Adipocyte (in vitro differentiated cells): ENCODE measurements around the gene TALDO1.

ENCODE experiments used
- DNase-seq: peaks from one replicate; pipeline ENCODE4 v3.0.0-alpha.2; 2015; ENCODE audit warnings: low read depth
- H3K27me3 ChIP-seq: replicated peaks from 2 replicates; pipeline ENCODE4 v1.7.0; 2013; ENCODE audit warnings: mild to moderate bottlenecking, low read length, moderate library complexity; ENCODE audit not compliant: control insufficient read depth, insufficient read depth
- H3K36me3 ChIP-seq: 2 replicates; pipeline ENCODE4 v1.7.0; 2013; ENCODE audit warnings: low read length, mild to moderate bottlenecking, moderate library complexity; ENCODE audit not compliant: control insufficient read depth, insufficient read depth, severe bottlenecking
- H3K4me1 ChIP-seq: 2 replicates; pipeline ENCODE4 v1.7.0; 2013; ENCODE audit warnings: mild to moderate bottlenecking, low read length, moderate library complexity; ENCODE audit not compliant: control insufficient read depth, insufficient read depth
- H3K4me3 ChIP-seq: 2 replicates; pipeline ENCODE4 v1.7.0; 2013; ENCODE audit warnings: mild to moderate bottlenecking, low read length, moderate library complexity
- H3K9ac ChIP-seq: 2 replicates; pipeline ENCODE4 v1.7.0; 2013; ENCODE audit warnings: mild to moderate bottlenecking, low read length, moderate library complexity
- H3K9me3 ChIP-seq: 2 replicates; pipeline ENCODE4 v1.7.0; 2013; ENCODE audit warnings: mild to moderate bottlenecking, low read length, moderate library complexity; ENCODE audit not compliant: control insufficient read depth

Gene TALDO1

GRCh38 chr11:782264-783174 lies 35.3 kb downstream of the TALDO1 start:
- Histone ChIP-seq H3K9ac (peak overlapping the region; percentile 51), H3K9me3 (no peaks in the 10 kb centered on the region), H3K36me3 (peaks cover 8% of the 10 kb centered on the region), H3K4me1 (peaks cover 17% of the 10 kb centered on the region), H3K4me3 (no peak overlapping the region), H3K27me3 (no peaks in the 10 kb centered on the region)
- no peak for DNase-seq

DNA sequence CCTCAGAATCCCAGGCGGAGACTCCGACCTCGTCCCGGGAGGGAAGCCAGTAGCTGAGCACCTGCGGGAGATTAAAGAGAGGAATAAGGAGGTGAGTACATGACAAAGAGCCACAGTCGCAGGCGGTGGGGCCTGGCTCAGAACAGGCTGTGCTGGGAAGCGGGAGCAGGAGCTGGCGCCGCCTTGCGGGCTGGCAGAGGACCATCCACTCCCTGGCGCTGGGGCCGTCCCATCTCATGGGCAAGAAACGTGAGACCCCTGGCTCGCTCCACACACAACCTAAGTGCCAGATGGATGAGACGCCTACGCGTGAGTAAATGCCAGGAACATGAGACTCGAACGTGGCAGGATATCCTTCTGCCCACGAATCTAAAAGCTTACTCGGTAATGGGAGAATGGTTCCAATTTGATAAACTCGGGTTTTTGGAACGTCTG lies 36.3 kb downstream of the TALDO1 start:
- Histone ChIP-seq H3K4me3 (no peak overlapping the region), H3K9ac (peak overlapping the region; percentile 51), H3K4me1 (peaks cover 10% of the 10 kb centered on the region), H3K9me3 (no peaks in the 10 kb centered on the region), H3K27me3 (no peaks in the 10 kb centered on the region), H3K36me3 (peaks cover 8% of the 10 kb centered on the region)
- peak; percentile 96 for DNase-seq

DNA sequence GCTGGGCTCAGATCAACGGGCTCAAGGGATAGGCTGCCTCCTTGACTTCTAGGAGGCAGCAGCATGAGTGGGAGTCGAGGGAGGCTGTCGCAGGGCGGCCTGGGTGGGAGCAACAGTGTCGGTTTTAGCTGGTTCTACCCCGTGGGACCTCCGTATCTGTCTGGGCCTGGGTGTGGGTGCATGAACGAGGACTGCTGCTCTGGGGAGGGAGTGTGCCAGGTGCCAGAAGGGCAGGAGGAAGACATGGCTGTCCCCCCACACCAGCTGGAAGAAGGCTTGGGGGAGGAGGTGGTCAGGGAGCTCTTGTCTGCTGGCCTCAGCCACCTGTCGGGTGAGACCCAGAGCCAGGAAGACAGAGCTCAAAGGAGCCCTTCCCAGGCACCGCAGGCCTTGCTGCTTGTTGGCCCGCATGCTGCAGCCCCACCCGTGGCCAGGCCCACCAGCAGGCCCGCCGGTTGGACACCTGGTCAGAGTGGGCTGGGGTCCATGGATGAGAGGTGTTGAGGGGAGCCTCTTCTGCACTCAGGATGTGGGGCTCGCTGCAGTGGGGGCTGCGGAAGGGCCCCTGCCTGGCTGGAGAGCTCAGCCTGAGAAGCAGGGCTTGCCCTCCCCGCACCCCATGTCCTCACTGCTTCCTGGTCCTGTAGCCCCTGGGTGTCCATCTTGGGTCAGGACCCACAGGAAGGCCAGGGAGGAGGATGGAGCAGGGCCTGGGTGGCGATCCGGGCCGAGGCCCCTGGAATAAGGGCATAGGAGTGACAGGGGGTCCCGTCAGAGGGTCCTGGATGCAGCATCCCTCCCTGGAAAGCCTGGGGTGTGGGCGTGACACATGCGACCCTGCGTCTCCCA lies 39.2 kb downstream of the TALDO1 start:
- Histone ChIP-seq H3K9ac (no peak overlapping the region), H3K9me3 (no peaks in the 10 kb centered on the region), H3K27me3 (no peaks in the 10 kb centered on the region), H3K36me3 (no peaks in the 10 kb centered on the region), H3K4me3 (no peak overlapping the region), H3K4me1 (peaks cover 8% of the 10 kb centered on the region)
- DNase-seq = no peak

- no peaks in the 10 kb centered on the region for H3K27me3 ChIP-seq
- no peak for DNase-seq
- H3K9ac ChIP-seq = no peak overlapping the region
- H3K4me3 ChIP-seq = no peak overlapping the region
- no peaks in the 10 kb centered on the region for H3K9me3 ChIP-seq
- peaks cover 4% of the 10 kb centered on the region for H3K36me3 ChIP-seq
- H3K4me1 ChIP-seq = peaks cover 8% of the 10 kb centered on the region
Observed at GRCh38 chr11:787084-787675, 39.9 kb downstream of the TALDO1 start.

DNA sequence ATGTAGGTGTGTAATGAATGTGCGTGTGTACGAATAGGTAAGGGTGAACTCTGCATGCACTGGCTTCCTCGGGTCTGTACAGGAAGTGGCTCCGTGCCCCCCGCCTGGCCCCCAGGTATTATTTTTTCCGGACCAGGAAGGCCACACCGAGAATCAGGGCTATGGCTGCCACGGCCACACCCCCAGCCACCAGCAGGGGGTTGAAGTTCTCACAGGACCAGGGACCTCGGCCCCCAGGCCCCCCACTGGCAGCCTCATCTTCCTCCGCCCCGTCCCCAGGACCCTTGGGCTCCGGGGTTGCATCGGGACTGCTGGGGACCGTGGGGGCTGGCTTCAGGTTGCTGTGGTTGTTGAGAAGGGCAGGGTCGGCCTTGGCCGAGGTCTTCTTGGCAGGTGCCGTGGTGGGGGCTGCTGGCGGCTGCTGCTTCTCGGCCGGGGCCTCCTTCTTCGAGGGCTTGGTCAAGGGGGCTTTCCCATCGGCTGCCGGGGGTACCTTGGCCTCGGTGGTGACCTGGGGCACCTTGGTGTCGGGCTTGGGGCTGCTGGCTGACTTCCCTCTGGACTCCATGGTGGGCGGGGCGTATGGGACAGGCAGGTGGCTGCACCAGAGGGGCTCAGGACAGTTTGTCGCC lies 40.9 kb downstream of the TALDO1 start:
- H3K4me1 ChIP-seq = peaks cover 8% of the 10 kb centered on the region
- H3K36me3 ChIP-seq = peaks cover 6% of the 10 kb centered on the region
- no peak overlapping the region for H3K9ac ChIP-seq
- H3K27me3 ChIP-seq = no peaks in the 10 kb centered on the region
- no peak overlapping the region for H3K4me3 ChIP-seq
- DNase-seq = no peak
- no peaks in the 10 kb centered on the region for H3K9me3 ChIP-seq

- H3K4me1 ChIP-seq = peaks cover 4% of the 10 kb centered on the region
- H3K27me3 ChIP-seq = no peaks in the 10 kb centered on the region
- peaks cover 7% of the 10 kb centered on the region for H3K36me3 ChIP-seq
- H3K9ac ChIP-seq = no peak overlapping the region
- no peak overlapping the region for H3K4me3 ChIP-seq
- no peak for DNase-seq
- no peaks in the 10 kb centered on the region for H3K9me3 ChIP-seq
Observed at GRCh38 chr11:788953-789940, 42.0 kb downstream of the TALDO1 start.

GRCh38 chr11:789943-790342 lies 42.7 kb downstream of the TALDO1 start, which contains the start of gene CEND1:
Gene CEND1 (minus strand): TSS chr11:790090. CDS start chr11:788576, 1,514 bp downstream.
- DNase-seq = peak; percentile 73
- Histone ChIP-seq H3K9me3 (no peaks in the 10 kb centered on the region), H3K4me1 (peaks cover 9% of the 10 kb centered on the region), H3K4me3 (no peak within 1 kb of the TSS), H3K36me3 (peaks cover 7% of the 10 kb centered on the region), H3K27me3 (no peaks in the 10 kb centered on the region), H3K9ac (peak within 1 kb of the TSS; percentile 20)

GRCh38 chr11:790721-791564 lies 43.7 kb downstream of the TALDO1 start:
- H3K4me1 ChIP-seq = peaks cover 9% of the 10 kb centered on the region
- no peaks in the 10 kb centered on the region for H3K27me3 ChIP-seq
- peak; percentile 33 for DNase-seq
- H3K9ac ChIP-seq = peak overlapping the region; percentile 20
- H3K4me3 ChIP-seq = no peak overlapping the region
- no peaks in the 10 kb centered on the region for H3K9me3 ChIP-seq
- peaks cover 7% of the 10 kb centered on the region for H3K36me3 ChIP-seq

- peaks cover 7% of the 10 kb centered on the region for H3K36me3 ChIP-seq
- no peak overlapping the region for H3K9ac ChIP-seq
- H3K27me3 ChIP-seq = no peaks in the 10 kb centered on the region
- no peaks in the 10 kb centered on the region for H3K9me3 ChIP-seq
- H3K4me3 ChIP-seq = no peak overlapping the region
- peaks cover 16% of the 10 kb centered on the region for H3K4me1 ChIP-seq
- DNase-seq = no peak
Observed at GRCh38 chr11:791658-792534, 44.6 kb downstream of the TALDO1 start.
